Natural killer cell (primary cell): Measurements from ENCODE around the gene RANBP1. TPM values are rescaled to one million over a fixed set of nuclear protein-coding genes. Genes with fewer than 3 reads are reported as not detected.

ENCODE experiments used
- ATAC-seq, 3 donors: fragments of 150-1000 bp in 2 of 3; fragments of 200-7000 bp in 1 of 3; cut with Tn5 transposase; 1 replicate in 1 of 3; 2 replicates in 2 of 3; pipeline ENCODE4 v1.10.0; 2021; ENCODE audit warnings: mild to moderate bottlenecking in 2 of 3, moderate library complexity in 2 of 3
- DNase-seq, 2 donors: peaks; one replicate each; pipeline versions ENCODE4 v3.0.0 to v3.0.0-alpha.2; 2013 to 2021; ENCODE audit warnings: mixed read lengths in 1 of 2
- H3K27ac ChIP-seq: one replicate; pipeline ENCODE4 v1.5.1; 2013; ENCODE audit warnings: mild to moderate bottlenecking, low read length
- H3K27me3 ChIP-seq: one replicate; pipeline ENCODE4 v1.6.1; 2013; ENCODE audit warnings: low read length; ENCODE audit not compliant: control insufficient read depth, insufficient read depth
- H3K36me3 ChIP-seq: one replicate; pipeline ENCODE4 v1.6.1; 2013; ENCODE audit warnings: low read length; ENCODE audit not compliant: control insufficient read depth, insufficient read depth
- H3K4me1 ChIP-seq: one replicate; pipeline ENCODE4 v1.6.1; 2013; ENCODE audit warnings: low read length; ENCODE audit not compliant: control insufficient read depth, insufficient read depth
- H3K4me3 ChIP-seq: one replicate; pipeline ENCODE4 v1.5.1; 2013; ENCODE audit warnings: low read length
- H3K9me3 ChIP-seq: one replicate; pipeline ENCODE4 v1.6.1; 2013; ENCODE audit warnings: low read length; ENCODE audit not compliant: control insufficient read depth, insufficient read depth
- H3K27ac Mint-ChIP-seq, 2 donors: one replicate each; pipeline ENCODE4 v1.8.0; 2022; ENCODE audit warnings: mild to moderate bottlenecking in 2 of 2, mixed read lengths in 2 of 2, moderate library complexity in 1 of 2
- H3K27me3 Mint-ChIP-seq, 2 donors: one replicate each; pipeline ENCODE4 v1.8.0; 2022; ENCODE audit warnings: low read depth in 2 of 2, mixed read lengths in 2 of 2
- H3K36me3 Mint-ChIP-seq: one replicate; pipeline ENCODE4 v1.8.0; 2022; ENCODE audit warnings: mixed read lengths
- H3K4me1 Mint-ChIP-seq, 2 donors: one replicate each; pipeline ENCODE4 v1.8.0; 2022; ENCODE audit warnings: mixed read lengths in 2 of 2
- H3K4me3 Mint-ChIP-seq: one replicate; pipeline ENCODE4 v1.8.0; 2022; ENCODE audit warnings: mild to moderate bottlenecking, moderate library complexity, mixed read lengths
- H3K9me3 Mint-ChIP-seq, 2 donors: one replicate each; pipeline ENCODE4 v1.8.0; 2022; ENCODE audit warnings: mixed read lengths in 2 of 2
- WGBS: methylation state at CpG from one replicate; pipeline ENCODE4 v1.1.7; 2013; ENCODE audit warnings: missing lambda C conversion rate; ENCODE audit not compliant: insufficient coverage; 5-methylcytosine and 5-hydroxymethylcytosine counted together
- intact Hi-C: fragments of 100-400 bp; cut with micrococcal nuclease; formaldehyde crosslinking; loops from one replicate; pipeline ENCODE4 v1.14.2; 2022
- total RNA-seq, 4 donors: library from RNA; stranded (reverse); fragments of 120-200 nt in 1 of 4; gene quantifications; one replicate each; pipeline versions ENCODE4 v1.2.3 to v1.2.4, GENCODE V29; 2013 to 2022
- TF ChIP-seq, protein P1 (sequence below): fragments of 200-600 bp; IDR thresholded peaks from one replicate; pipeline ENCODE4 v1.8.0; 2022; ENCODE audit warnings: antibody characterized with exemption

The RANBP1 gene
- total RNA-seq, 3 donors from 2014 or later (not counting 1 experiment from before 2014, with no cell fraction given) = 54.0 to 61.0 (median 56.3) TPM

DNA sequence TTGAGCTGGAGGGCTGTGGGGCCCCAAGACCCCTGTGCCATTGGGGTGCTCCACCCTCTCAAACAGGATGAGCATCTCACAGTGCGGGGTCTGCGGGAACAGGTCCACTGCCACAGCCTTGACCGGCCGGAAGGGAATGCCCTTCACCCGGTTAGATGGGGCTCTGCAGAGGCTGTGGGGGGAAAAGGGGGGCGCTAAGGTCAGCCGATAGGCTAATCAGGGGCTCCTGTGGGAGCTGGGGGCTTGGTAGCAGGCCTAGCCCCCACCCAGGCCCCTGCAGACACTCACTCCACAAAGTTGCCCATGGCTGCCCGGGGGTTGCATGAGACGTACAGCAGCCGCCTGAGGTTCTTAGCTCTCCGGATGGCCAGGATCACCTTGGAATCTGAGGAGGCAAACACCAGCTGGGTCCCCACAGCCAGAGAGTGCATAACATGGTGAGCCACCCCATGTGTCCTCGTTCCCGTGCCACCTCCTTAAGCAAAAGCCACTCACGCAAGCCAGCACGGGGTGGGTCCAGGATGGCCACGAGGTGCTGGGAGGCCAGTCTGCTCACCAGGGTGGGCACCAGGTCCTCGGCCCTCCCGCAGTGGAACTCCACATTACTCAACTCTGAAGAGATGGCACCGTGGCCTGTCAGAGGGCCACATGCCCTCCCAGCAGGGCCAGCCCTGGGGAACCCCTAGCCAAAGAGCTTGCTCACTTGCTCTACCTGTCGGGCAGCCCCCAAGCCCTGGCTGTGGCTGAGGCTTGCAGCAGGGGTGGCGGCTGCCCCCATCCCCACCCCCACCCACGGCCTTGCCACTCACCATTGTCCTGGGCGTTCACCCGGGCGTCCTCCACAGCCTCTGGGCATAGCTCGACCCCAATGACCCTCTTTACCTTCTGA lies 3.0 kb upstream of the RANBP1 start:
- Histone ChIP-seq H3K9me3 (no peaks in the 10 kb centered on the region), H3K4me1 (peaks cover 71% of the 10 kb centered on the region), H3K27ac (no peak overlapping the region), H3K36me3 (peaks cover 59% of the 10 kb centered on the region), H3K4me3 (no peak overlapping the region), H3K27me3 (no peaks in the 10 kb centered on the region)
- DNase-seq (no peak), ATAC-seq (no peak)
- WGBS = 88% methylated on average over 26 of the region's 26 CpGs
- TF ChIP-seq, protein P1, sequence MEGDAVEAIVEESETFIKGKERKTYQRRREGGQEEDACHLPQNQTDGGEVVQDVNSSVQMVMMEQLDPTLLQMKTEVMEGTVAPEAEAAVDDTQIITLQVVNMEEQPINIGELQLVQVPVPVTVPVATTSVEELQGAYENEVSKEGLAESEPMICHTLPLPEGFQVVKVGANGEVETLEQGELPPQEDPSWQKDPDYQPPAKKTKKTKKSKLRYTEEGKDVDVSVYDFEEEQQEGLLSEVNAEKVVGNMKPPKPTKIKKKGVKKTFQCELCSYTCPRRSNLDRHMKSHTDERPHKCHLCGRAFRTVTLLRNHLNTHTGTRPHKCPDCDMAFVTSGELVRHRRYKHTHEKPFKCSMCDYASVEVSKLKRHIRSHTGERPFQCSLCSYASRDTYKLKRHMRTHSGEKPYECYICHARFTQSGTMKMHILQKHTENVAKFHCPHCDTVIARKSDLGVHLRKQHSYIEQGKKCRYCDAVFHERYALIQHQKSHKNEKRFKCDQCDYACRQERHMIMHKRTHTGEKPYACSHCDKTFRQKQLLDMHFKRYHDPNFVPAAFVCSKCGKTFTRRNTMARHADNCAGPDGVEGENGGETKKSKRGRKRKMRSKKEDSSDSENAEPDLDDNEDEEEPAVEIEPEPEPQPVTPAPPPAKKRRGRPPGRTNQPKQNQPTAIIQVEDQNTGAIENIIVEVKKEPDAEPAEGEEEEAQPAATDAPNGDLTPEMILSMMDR = no peak
- H3K4me1 Mint-ChIP-seq = peaks cover 15 to 41% of the 10 kb centered on the region in 2 donors
- no peak overlapping the region for H3K4me3 Mint-ChIP-seq
- no peaks in the 10 kb centered on the region for H3K27me3 Mint-ChIP-seq
- H3K36me3 Mint-ChIP-seq = no peaks in the 10 kb centered on the region
- H3K9me3 Mint-ChIP-seq = no peaks in the 10 kb centered on the region
- intact Hi-C loops = no loop called here
- peak overlapping the region; percentile 58 to 80 for H3K27ac Mint-ChIP-seq

DNA sequence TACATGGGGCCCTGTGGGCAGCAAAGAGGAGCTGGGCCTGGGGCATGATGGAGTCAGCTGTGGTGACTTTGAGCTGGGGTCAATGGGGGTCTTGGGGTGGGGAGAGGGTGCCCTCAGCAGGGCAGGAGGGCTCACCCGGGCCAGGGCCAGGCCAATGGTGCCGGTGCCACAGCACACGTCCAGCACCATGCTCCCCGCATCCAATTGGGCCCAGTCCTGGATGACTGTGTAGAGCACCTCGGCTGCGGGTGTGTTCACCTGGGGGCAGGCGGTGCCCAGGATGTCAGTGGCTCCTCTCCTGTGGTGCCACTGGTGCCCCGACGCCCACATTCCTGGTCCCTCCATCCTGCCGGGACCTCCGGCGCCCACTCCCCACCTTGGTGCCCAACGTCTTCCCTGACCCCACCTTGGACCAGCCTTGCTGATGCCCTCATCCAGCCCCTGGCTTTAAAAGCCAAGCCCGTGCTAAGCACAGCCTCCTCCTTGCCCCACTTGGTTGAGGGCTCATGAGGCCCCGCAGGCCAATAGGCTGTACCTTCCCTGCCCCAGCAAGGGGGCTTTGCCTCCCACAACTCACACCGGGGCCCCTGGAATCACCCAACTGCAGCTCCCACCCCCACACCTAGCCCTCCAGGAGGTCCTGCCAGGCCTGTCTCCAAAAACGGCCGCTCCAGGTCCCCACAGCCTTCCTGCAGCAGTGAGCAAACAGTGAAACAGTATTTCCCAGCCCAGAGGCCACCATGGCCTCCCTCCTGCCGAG lies 2.2 kb upstream of the RANBP1 start:
- Mint-ChIP-seq H3K9me3 (no peaks in the 10 kb centered on the region), H3K4me1 (peaks cover 24 to 43% of the 10 kb centered on the region in 2 donors), H3K36me3 (no peaks in the 10 kb centered on the region), H3K27ac (peak overlapping the region in 1 of 2 donors; percentile 76), H3K4me3 (no peak overlapping the region), H3K27me3 (no peaks in the 10 kb centered on the region)
- TF ChIP-seq, protein P1 = no peak
- H3K9me3 ChIP-seq = no peaks in the 10 kb centered on the region
- peaks cover 78% of the 10 kb centered on the region for H3K4me1 ChIP-seq
- no peaks in the 10 kb centered on the region for H3K27me3 ChIP-seq
- WGBS = 97% methylated on average over 19 of the region's 19 CpGs
- DNase-seq (no peak), ATAC-seq (no peak)
- peaks cover 52% of the 10 kb centered on the region for H3K36me3 ChIP-seq
- intact Hi-C loops = no loop called here
- no peak overlapping the region for H3K4me3 ChIP-seq
- H3K27ac ChIP-seq = no peak overlapping the region

DNA sequence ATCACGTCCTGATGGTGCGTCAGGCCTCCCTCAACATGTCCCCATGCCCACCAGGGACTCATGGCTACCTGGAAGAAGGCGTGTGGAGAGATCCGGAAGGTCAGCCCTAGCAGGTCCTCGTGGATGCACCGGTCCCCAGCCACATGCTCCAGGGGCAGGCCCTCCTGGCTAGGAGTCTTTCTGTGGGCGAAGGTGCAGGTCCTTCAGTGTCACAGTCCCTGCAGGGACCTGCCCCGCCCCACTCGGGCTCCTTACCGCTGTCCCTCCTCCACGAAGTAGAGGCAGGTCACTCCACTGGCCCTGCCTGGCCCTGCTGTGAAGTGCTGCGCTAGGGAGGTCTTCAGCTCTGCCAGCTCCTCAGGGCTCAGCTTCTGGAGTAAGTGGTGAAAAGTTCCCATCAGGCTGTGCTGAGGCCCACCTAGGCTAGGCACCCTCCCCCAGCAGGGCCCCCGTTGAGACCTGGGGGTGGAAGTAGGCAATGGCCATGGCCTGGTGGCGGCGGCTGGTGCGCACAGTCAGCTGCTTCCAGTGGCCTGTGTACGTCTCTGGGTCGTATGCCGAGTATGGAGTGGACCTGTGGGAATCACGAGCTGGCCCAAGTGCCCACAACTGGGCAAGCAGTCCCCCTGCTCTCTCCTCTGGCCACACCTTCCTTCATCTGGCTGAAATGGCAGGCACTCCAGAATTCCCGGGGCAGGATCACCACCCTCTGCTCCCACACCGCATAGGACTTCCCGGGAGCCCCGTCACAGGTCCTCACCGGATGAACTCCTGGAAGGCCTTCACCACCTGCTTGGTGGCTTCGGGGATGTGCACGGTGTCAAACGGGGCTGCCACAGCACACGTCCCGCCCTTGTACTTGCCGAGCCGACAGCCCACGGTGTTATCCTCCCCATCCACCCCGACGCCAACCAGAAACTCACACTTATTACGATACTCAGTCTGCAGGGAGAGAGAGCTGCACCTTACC lies 1.1 kb upstream of the RANBP1 start:
- Mint-ChIP-seq H3K27ac (peak overlapping the region in 1 of 2 donors; percentile 76), H3K27me3 (no peaks in the 10 kb centered on the region), H3K4me3 (peak overlapping the region; percentile 53), H3K4me1 (peaks cover 27 to 45% of the 10 kb centered on the region in 2 donors), H3K9me3 (no peaks in the 10 kb centered on the region), H3K36me3 (no peaks in the 10 kb centered on the region)
- Histone ChIP-seq H3K36me3 (peaks cover 48% of the 10 kb centered on the region), H3K27ac (no peak overlapping the region), H3K27me3 (no peaks in the 10 kb centered on the region), H3K4me1 (peaks cover 79% of the 10 kb centered on the region), H3K4me3 (no peak overlapping the region), H3K9me3 (no peaks in the 10 kb centered on the region)
- DNase-seq = no peak
- no peak for ATAC-seq
- TF ChIP-seq, protein P1 = no peak
- 93% methylated on average over 36 of the region's 36 CpGs for WGBS
- intact Hi-C loops = no loop called here
